NOMO-1 treated with DMSO at 0.1 percent for 48 hours (cell line): ENCODE results near the gene TSPAN32.
"Not testable (repeated sequence)": the region's sequence is repeated elsewhere in the genome, so short reads cannot be mapped to it uniquely, and the experiment has no call there.

Experiments used
- DNase-seq: peaks from one replicate; lab custom pipeline; 2025; ENCODE audit not compliant: unreplicated experiment; lab: John Stamatoyannopoulos, UW

TSPAN32 gene

DNA sequence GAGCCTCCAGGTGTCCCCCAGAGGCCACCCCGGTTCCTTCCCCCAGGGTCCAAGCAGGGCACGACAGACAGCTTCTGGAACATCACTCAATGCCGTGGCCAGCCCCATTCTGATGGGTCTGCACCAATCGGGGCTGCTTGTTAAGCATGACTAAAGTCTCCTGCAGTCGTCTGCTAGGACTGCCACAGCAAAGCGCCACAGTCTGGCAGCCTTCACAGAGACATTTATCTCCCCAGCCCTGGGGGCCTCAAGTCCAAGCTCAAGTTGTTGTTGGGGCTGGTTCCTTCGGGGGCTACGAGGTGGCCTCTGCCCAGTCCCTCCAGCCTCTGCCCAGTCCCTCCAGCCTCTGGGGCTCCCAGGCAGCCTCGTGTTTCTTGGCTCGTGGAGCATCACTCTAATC lies 61.3 kb downstream of the TSPAN32 start:
- no peak for DNase-seq

DNA sequence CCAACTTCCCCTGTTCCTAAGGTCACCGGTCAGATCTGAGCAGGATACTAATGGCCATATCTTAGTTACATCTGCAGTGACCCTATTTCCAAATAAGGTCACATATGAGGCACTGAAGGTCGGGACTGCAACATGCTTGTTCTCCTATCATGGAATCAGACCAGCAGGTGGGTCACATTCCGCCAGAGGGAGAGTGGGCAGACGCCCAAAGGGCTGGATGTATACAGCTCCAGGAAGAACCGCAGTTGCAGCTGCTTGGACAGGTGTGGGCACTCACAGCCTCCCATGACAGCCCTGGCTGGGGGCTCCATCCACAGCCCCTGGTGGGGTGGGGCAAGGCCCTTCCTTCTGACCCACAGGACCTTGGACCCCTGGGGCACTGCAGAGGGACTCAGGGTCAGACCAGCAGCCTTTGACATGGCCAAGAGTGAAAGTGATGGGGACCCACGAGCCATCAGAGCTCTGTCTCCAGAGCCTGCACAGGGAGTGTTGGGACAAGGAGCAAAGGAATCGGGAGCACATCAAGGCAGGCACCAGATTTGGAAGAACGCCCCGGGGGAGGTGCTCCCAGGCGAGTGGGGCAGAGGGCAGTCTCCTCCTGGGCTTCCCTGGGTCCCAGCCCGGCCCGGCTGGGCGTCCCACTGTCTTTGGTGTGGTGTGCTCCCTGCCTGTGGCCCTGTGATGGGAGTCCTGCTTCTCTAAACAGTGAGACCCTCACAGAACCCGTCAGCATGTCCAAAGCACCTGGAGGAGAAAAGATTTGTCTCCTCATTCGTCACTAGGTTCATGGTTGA lies 62.0 kb downstream of the TSPAN32 start:
- DNase-seq = no peak

DNA sequence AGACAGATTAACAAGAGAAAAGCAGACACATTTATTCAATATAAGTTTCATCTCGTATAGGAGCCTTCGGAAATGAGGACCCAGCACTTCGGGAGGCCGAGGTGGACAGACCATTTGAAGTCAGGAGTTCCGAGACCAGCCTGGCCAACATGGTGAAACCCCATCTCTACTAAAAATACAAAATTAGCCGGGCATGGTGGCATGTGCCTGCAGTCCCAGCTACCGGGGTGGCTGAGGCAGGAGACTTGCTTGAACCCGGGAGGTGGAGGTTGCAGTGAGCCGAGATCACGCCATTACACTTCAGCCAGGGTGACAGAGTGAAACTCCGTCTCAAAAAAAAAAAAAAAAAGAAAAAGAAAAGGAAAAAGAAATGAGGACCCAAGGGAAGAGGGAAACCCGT lies 62.6 kb downstream of the TSPAN32 start:
- DNase-seq = not testable (repeated sequence)

DNA sequence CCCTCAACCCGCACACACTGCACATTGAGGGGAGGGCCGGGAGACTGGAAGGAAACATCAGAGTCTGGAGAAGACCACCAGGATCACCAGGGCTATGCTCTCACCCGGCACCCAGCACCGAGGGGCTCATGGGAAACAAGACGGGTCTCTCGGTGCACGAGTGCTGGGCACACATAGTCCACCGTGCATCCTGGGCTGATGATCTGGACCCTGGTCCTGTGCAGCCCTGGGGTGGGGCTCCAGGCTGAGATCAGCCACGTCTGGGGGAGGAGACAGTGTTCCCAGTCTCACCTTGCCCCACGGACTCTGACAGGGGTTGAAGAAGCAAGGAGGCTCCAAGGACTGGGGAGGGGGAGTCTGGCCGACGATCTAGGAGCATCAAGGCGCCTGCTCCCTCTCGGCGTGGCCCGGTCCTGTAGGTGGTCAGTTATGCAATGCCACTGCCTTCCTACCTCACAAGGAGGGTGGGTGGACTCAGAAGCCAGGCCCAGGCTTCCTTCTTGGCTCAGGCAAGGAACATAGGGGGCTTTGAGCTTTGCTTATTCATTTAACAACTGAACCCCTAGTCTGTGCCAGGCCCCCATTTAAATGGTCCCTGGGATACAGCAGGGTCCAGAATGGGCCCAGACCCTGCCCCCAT lies 63.9 kb downstream of the TSPAN32 start:
- no peak for DNase-seq

DNA sequence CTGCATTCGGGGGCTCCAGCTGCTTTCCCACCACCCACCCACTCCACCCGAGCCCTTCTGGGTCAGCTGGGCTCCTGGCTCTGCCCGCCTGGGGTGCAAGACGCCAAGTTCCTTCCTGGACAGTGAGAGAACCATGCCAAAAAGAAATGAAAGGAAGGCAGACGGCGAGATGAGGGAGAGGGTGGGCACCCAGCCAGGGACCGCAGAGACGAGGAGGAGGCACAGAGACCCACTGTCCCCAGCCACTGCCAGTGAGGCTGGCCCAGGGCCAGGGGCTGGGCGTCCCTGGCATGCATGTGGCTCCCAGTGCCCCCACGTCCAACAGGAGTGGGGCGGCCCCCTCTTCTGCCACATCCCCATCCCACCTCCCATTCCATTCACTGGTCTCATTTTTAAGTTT lies 64.5 kb downstream of the TSPAN32 start:
- DNase-seq = no peak

DNA sequence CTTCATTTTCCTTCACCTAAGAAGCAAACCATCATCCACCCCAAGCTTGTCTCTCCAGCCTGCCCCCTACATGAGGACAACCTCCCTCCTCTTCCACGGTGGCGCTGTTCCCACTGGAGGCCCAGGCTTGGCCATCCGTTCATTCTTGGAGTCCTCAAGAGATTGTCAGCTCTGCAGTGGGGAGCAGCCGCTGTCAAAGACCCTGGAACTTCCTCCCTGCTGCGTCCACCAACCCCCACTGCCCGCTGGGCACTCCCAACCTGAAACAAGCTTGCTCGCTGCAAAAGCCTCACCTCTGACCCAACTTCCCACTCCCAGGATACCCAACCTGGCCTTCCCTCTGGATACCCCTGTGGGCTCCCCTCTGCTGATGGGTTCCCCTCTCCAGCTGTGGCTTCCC lies 64.9 kb downstream of the TSPAN32 start:
- no peak for DNase-seq

DNA sequence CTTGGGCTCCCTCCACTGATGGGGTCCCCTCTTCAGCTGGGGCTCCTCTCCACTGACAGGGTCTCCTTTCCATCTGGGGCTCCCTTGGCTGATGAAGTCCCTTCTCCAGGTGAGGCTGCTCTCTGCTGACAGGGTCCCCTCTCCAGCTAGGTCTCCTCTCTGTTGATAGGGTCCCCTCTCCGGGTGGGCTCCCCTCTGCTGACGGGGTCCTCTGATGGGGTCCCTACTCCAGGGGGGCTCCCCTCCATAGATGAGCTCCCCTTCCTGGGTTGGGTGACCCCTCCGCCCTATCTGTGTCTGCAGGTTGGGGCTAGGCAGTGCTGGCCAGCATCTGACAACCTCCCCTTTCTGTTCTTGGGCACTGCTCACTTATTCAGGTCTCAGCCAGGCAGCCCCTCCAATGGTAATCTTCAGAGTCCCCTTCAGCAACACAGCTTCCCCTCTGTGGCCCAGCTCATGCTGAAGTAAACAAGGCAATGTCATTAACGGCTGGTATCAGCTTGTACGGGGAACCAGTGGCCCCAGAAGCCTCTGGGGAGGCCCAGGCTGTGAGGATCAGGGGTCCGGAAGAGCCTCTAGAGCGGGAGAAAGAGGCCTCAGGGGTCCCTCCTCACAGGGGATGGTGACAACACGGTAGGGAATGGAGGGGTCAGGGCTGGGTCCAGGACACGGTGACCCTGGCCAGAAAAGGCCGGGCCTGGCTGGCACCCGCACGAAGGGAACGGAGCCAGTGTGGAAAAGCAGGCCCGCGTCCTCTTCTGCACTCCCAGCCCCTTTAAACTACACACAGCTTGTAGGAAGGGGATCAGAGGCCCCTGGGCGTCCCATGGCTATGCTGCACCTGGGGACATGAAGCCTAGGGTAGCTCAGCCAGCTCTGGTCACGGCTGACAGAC lies 65.7 kb downstream of the TSPAN32 start:
- no peak for DNase-seq
